HG03460 (cell line): ENCODE data around the gene ZSCAN21.
"Not testable (repeated sequence)": the region's sequence is repeated elsewhere in the genome, so short reads cannot be mapped to it uniquely, and the experiment has no call there.

Source experiments
- ATAC-seq: cut with Tn5 transposase; IDR thresholded peaks from one replicate; pipeline ENCODE4 v1.9.1; 2021; ENCODE audit not compliant: unreplicated experiment

The ZSCAN21 gene

DNA sequence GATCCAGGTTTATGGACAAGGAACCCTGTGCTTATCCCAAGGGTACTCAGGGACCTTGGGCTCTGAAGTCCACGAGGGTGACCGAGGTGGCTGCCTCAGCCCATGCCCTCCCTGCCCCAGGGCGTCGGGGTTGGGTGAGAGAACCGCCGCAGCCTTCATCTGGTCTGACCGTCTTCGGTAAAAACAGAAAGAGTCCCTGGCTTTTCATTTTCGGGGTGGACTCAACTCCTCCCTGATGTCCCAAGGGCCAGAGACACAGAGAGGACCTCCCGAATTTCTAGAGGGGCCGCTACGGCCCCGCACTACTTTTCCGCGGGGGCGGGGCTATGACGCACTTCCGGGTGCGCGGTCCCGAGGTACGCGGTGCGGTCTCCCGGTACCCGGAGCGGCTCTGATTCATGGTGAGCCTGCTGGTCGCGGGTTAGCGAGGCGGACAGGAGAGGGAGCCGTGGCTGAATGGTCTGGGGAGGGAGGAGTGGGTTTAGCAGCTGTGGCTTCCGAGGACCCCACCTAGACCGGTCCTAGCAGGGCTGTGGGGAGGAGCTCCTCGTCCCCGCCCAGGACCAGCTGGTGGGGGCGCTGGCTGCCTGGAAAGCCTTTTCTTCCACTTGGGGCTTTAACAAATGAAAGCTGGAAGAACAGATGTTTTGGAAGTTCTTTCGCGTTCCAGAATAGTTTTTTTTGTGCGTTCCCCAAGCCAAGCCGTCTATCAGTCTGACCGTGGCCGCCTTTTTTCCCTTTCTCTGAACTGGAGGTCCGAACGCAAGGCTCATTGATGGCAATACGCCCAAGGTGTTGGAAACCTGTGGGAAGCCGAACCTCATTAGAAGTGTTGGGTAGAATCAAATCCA lies at the start of gene ZSCAN21:
ZSCAN21 (plus strand) TSS at position 334 of the 851 bp plus-strand sequence. CDS start 7,233 bp downstream, outside the sequence.
- ATAC-seq = peak; percentile 82

DNA sequence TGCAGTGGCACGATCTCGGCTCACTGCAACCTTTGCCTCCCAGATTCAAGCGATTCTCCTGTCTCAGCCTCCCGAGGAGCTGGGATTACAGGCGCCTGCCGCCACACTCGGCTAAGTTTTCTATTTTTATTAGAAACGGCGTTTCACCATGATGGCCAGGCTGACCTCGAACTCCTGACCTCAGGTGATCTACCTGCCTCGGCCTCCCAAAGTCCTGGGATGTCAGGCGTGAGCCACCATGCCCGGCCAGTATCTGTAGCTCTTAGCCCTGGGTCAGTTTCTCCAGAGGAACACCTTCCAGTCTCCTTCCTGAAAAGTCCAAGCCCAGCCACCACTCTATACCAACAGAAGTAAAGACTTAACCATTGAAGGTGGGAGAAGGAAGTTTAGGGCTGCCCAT lies 49.3 kb upstream of the ZSCAN21 start:
- no peak for ATAC-seq

DNA sequence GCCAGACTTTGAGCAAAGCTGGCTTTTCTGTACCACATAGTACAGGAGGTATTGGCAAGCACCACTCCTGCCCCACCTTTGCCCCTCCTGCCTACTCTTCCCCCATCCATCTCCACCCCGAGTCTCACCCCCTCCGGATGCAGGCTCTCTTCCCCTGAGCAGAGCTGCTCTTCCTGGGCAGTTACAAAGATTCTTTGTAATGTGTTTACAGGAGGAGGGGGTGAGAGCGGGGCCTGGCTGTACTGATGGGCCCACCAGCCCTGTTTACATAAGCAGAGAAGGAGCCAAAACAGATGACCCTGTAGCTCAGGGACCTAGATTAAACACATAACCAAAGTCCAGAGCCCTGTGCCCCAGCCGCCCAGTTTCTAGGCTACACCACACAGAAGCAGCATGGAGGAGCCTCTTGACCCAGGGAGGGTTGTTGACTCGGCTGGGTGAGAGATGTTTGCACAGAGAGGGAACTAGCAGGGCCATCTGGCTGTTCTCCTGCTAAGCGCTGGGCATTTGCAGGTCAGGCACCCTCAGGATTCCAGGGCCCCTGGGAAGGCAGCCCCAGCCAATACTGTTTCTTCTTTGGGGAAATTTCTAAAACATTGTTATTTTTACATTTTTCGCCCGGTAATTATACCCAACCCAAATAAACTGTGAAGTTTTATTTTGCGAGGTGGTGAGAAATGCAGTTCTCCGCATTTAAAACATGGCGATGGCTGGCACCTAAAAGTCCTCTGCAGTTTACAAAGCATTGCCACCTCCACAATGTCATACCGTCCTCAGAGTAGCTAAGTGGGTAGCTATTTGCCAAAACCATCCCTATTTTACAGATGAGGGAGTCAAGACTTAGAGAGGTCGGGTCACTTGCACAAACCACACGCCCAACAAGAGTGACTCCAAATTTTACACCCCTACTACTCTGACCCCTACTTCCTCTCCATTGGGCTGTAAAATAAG lies 45.6 kb upstream of the ZSCAN21 start:
- ATAC-seq = no peak

DNA sequence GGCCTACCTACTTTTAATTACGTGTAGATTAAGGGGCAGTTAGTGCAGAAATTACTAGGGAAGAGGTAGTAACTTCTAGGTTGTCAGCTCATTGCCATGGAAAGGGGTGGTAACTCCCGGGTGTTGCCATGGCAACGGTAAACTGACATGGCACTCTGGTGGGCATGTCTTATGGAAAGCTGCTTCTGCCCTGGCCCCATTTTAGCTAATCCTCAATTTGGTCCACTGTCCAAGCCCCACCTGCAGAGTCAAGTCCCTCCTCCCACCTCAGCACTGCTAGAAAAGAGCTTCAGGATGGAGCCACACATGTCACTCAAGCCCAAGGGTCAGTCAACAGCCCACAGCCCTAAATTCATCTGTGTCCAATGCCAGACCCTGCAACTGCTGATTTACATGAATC lies 41.7 kb upstream of the ZSCAN21 start:
- no peak for ATAC-seq

DNA sequence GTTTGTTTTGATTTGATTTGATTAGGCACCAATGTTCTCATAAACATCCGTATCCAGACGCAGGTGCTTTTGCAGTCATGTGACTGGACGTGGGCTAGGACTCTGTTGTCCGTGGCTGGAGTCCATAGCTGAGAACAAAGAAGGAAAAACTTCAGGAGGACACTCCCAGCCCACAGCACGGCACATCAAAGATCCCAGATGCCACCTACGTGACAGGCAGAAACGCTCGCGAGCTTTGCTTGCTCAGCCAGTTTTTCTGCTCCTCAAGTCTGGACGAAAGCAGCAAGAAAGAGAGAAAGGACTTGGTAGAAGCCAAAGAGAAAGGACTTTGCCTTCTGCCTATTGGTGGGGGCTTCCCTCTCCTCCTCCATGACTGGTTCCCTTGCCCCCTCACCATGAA lies 41.0 kb upstream of the ZSCAN21 start:
- no peak for ATAC-seq

DNA sequence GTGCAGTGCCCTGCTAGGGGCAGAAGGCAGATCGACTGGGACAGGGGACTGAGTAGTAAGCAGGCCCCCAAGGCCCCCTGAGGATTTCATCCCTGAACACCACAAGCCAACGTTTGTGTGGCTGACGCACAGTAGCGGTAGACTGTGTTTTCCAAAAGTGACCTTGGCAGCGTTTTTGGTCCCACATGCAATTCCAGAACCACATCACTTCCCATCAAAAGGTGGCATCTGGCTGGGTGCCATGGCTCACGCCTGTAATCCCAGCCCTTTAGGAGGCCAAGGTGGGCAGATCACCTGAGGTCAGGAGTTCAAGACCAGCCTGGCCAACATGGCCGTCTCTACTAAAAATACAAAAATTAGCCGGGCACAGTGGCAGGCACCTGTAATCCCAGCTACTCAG lies 39.6 kb upstream of the ZSCAN21 start:
- not testable (repeated sequence) for ATAC-seq

DNA sequence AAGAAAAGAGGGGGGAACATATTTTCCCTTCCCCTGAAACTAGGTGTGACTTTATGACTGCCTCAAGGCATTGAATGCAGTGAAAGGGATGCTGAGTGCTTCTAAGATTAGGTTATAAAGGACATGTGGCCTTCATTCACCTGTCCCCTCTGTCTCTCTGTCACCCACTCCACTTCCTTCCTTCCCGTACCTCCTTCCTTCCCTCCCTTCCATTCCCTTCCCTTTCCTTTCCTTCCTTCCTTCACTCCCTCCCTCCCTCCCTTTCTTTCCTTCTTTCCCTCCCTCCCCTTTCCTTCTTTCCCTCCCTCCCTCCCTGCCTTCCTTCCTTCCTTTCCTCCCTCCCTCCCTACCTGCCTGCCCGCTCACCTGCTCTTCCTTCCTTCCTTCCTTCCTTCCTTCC lies 38.7 kb upstream of the ZSCAN21 start:
- no peak for ATAC-seq

DNA sequence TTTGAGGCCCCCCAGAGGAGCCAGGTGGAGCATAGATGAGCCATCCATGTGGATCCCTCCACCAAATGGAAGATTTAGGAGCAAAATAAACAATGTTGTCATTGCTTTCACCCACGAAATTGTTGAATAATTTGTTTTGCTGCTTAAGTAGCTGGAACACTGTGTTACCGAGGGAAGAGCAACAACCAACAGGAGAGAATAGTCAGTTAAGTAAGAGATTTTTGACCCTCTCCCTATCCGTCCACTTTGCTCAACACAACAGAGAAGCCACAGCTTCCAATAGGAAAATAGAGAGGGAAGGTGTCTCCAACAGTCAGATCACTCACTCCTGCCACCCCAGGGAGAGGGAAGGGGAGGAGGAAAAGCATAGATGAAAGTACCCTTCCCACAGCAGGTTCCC lies 38.1 kb upstream of the ZSCAN21 start:
- ATAC-seq = no peak

DNA sequence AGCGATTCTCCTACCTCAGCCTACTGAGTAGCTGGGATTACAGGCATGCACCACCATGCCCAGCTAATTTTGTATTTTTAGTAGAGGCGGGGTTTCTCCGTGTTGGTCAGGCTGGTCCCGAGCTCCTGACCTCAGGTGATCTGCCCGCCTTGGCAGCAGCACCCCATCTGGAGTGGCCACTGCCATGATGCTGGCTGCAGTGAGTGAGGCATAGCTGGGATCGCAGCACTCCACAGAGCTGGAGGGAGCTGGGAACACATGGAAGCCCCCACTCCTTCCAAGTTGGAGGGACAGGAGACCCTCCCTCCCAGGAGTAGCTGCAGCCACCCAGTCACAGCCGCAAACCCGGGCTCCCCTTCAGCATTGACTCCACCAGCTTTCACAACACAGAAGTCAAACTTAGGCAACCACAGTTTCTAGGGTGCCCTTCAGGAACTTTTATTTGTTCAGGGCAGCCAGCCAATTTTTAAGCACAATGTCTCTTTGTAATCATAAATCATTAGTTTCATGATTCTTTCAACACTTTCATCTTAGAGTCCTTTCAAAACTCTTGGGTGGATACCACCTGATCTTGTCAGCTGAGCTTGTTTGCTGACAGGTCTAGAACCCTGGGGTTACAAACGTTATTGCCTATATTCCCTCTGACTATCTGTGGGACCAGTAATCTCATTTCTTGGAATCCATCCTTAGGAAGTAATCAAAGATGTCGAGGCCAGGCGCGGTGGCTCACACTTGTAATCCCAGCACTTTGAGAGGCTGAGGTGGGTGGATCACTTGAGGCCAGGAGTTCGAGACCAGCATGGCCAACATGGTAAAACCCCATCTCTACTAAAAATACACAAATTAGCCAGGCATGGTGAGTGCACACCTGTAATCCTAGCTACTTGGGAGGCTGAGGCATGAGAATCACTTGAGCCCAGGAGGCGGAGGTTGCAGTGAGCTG lies 36.9 kb upstream of the ZSCAN21 start:
- ATAC-seq = not testable (repeated sequence)

DNA sequence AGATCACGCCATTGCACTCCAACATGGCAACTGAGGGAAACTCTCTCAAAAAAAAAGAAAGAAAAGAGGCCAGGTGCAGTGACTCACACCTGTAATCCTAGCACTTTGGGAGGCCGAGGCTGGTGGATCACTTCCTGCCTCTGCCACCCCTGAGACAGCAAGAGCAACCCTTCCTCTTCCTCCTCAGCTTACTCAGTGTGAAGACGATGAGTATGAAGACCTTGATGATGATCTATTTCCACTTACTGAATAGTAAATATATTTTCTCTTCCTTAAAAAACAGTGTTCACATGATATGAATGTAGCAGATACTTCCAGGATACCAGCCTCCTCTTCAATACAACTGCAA lies 36.3 kb upstream of the ZSCAN21 start:
- ATAC-seq = no peak

DNA sequence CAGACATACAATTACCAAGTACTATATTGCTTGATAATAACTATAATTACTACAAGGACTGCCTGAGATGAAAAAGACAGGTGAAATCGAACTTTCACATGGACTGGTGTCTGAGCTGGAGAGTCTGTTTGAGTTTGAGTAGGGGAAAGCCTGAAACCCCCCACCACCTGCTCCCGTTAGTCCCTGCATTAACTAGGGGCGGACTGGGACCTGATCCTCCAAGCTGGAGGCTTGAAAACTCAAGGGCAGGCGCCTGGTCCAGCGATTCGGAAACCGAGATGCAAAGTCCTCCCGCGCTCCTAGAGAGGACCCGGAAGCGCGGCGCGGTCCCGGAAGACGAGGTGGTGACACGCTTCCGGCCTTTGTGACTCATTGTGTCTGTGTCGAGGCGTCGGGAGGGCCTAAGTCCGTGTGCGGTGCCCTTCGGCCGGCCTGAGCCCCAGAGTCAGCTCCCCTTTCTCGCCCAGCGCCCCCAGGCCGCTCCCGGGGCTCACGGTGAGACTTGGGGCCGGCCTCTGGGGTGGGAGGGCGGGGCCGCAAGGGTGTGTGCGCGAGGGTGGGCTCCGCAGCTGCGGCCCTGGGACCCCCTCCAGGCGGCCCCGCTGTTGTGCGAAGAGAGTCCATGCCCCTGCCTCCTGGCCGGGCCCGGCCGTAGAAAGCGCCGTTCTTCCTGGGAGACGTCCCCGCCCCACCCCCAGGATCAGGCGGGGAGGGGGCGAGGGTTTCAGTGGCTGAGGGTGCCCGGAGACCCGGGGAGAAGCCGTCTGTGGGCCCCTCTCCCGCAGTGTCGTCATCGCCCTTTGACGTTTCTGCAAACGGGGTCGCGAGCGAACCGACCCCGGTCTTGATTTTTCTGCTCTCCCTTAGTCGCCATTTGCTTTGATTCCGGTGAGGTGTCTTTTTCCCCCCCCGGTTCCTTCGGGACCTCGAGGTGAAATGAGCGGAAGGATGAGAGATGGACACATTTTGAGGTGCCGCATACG lies 34.1 kb upstream of the ZSCAN21 start, which contains the start of gene ZKSCAN1:
ZKSCAN1 (plus strand) TSS at position 365 of the 983 bp plus-strand sequence. CDS start 7,911 bp downstream, outside the sequence.
- ATAC-seq = peak; percentile 95

DNA sequence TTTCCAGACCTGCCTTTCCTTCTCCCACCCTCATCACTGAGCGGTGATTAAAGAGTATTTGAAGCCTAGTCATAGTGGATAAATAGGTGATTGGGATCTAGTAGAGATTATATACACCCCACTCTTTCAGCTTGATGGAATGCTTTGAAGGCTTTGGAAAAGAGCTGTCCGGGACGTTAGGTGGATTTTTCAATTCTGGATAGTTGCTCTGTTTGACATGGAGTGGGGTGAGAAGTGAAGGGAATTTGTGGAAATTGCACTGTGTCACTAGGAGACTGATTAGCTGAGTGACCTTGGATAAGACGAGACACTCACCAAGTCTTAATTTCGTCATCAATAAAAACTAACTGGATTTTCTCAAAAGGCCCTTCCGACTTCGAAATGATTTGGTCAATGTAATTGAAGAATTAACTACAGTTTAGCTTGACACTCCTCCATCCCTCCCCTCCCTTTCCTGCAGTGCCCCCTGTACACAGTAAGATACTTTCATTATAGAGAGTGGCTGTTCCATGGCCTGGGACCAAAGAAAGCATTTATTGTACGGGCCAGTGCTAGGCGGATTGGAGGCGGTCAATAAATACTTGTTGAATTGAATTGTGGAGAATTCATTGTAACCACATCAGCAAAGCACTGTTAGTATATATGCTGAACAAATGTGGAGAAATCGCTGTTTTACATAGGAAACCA lies 33.2 kb upstream of the ZSCAN21 start:
- no peak for ATAC-seq

DNA sequence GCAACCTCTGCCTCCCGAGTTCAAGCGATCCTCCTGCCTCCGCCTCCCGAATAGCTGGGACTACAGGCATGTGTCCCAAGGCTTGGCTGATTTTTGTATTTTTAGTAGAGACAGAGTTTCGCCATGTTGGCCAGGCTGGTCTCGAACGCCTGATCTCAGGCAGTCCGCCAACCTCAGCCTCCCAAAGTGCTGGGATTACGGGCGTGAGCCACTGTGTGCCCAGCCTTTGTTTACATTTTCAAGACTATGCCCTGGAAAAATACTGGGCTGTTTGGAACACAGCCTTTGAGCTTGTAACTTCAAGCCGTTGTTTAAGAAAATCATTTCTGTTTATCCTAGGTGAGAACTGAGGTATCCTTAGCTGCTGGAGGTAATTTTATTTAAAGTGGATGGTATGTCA lies 32.3 kb upstream of the ZSCAN21 start:
- no peak for ATAC-seq

DNA sequence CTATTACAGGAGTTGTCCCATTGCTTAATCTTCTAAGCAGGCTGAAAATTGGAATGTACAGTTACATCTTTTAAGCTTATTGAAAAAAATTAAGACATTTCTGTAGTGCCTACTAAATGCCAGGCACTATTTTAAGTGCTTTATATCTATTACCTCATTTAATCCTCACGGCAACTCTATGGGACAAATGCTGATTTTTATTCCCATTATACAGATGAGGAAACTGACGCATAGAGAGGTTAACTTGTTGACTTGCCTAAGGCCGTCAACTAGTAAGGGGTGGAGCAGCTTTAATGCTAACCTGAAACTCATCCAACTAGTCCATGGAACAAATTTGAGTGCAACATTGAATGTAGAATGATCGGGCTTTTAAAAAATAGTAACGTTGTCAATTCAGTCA lies 31.7 kb upstream of the ZSCAN21 start:
- ATAC-seq = no peak

DNA sequence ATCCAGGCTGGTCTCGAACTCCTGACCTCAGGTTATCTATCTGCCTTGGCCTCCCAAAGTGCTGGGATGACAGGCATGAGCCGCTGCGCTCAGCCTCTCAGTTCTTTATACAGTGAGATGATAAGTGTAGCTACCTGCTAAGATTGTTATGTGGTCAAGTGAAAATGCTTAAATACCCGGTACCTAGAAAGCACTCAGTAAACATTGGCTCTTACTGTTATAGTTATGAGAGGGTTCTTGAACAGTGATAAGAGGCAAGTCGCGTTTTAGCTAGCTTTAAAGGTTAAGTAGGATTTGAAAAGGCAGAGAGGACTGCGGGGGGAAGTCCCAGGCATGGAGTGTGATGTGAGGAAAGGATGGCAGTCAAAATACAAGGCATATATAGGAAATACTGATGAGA lies 29.7 kb upstream of the ZSCAN21 start:
- ATAC-seq = no peak

DNA sequence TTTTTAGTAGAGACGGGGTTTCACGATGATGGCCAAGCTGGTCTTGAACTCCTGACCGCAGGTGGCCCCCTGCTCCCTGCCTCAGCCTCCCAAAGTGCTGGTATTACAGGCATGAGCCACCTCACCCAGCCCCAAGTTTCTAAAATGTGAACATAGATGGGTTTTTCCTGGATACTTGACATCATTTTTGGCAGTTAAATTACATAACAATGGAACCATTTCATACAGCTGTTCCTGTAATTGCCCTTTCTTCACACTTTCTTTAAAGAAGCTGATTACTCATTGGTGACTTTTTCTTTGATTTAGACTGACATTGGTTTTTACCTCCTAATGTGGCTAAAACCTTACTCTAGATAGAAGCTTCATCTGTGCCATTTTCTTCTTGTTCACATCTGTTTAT lies 28.3 kb upstream of the ZSCAN21 start:
- ATAC-seq = no peak

DNA sequence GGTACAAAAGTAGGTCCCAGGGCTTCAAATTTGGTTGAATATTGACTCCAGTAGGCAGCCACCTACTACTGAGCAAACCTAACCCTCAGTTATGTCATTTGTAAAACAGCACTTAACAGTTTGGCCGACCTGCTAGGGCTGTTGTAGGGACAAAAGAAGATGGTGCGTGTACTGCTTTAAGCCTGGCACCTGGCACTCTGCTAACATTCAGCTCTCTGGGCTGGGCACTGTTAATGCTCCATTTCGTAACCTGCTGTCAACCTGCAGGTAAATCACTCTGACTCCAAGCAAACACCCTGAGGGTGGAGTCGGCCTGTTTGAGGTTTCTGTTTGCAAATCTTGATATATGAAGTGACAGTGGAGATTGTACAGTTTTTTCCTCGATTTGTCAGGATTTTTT lies 27.0 kb upstream of the ZSCAN21 start:
- no peak for ATAC-seq

DNA sequence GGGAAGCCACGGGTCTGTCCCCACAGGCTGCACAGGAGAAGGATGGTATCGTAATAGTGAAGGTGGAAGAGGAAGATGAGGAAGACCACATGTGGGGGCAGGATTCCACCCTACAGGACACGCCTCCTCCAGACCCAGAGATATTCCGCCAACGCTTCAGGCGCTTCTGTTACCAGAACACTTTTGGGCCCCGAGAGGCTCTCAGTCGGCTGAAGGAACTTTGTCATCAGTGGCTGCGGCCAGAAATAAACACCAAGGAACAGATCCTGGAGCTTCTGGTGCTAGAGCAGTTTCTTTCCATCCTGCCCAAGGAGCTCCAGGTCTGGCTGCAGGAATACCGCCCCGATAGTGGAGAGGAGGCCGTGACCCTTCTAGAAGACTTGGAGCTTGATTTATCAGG lies 26.0 kb upstream of the ZSCAN21 start:
- no peak for ATAC-seq

DNA sequence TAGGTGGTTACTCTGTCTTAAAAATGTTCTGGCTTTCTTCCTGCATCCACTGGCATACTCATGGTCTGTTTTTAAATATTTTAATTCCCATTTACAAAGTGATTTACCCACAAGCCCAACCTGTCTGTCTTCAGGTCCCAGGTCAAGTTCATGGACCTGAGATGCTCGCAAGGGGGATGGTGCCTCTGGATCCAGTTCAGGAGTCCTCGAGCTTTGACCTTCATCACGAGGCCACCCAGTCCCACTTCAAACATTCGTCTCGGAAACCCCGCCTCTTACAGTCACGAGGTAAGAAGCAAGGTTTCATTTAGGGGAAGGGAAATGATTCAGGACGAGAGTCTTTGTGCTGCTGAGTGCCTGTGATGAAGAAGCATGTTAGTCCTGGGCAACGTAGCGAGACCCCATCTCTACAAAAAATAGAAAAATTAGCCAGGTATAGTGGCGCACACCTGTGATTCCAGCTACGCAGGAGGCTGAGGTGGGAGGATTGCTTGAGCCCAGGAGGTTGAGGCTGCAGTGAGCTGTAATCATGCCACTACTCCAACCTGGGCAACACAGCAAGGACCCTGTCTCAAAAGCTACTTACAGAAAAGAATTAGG lies 25.5 kb upstream of the ZSCAN21 start:
- no peak for ATAC-seq
